ENCODE results near the gene KLHL3.

KLHL3 gene

DNA sequence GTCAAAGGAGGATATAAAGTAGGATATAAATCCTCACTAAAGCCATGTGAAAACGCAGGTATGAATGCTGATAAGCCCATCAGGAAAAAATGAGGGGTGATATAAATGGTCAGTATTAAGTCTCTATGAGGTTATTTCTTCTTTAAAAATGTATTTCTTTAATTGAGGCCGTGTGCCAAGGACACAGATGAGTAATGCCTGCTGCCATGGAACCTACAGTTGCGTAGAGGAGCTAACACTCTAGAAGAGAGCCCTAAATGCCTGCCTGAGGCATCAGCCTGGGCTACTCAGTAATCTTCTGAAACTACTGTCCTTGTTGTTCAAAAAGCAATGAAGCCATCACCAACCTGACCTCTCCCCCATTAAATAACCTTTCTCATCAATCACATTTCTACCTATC, 84.9 kb downstream of the KLHL3 start:
- Histone ChIP-seq H3K9me2 (replicated peaks; ENCODE audit: insufficient read depth, low read length) (no peaks in the 10 kb centered on the region), H4K20me1 (ENCODE audit: low read depth, low read length) (no peaks in the 10 kb centered on the region), H2AFZ (ENCODE audit: low read depth, low read length, severe bottlenecking) (no peak overlapping the region), H3K4me2 (ENCODE audit: low read depth, low read length, poor library complexity, severe bottlenecking) (no peak overlapping the region), H3K9me3 (ENCODE audit: insufficient read depth, low read length) (no peaks in the 10 kb centered on the region), H3K27ac (ENCODE audit: low read depth, low read length) (no peak overlapping the region), H3K36me3 (ENCODE audit: low read length) (no peaks in the 10 kb centered on the region), H3F3A (ENCODE audit: insufficient read depth) (no peaks in the 10 kb centered on the region), H3K9ac (ENCODE audit: low read length) (no peak overlapping the region), H3K79me2 (ENCODE audit: insufficient read depth, low read length) (no peaks in the 10 kb centered on the region), H3K4me3 (ENCODE audit: insufficient read depth, low read length, poor library complexity, severe bottlenecking) (no peak overlapping the region), H3K27me3 (ENCODE audit: low read length) (no peaks in the 10 kb centered on the region; the same call in 1 of the 2 replicates)
- TF ChIP-seq, protein P1, sequence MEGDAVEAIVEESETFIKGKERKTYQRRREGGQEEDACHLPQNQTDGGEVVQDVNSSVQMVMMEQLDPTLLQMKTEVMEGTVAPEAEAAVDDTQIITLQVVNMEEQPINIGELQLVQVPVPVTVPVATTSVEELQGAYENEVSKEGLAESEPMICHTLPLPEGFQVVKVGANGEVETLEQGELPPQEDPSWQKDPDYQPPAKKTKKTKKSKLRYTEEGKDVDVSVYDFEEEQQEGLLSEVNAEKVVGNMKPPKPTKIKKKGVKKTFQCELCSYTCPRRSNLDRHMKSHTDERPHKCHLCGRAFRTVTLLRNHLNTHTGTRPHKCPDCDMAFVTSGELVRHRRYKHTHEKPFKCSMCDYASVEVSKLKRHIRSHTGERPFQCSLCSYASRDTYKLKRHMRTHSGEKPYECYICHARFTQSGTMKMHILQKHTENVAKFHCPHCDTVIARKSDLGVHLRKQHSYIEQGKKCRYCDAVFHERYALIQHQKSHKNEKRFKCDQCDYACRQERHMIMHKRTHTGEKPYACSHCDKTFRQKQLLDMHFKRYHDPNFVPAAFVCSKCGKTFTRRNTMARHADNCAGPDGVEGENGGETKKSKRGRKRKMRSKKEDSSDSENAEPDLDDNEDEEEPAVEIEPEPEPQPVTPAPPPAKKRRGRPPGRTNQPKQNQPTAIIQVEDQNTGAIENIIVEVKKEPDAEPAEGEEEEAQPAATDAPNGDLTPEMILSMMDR (IDR thresholded peaks at IDR 0.05; ENCODE audit: insufficient read depth, low read length, poor library complexity, severe bottlenecking): no peak
- TF ChIP-seq EZH2phosphoT487 (conservative IDR thresholded peaks at IDR 0.05; ENCODE audit: low read length): no peak

DNA sequence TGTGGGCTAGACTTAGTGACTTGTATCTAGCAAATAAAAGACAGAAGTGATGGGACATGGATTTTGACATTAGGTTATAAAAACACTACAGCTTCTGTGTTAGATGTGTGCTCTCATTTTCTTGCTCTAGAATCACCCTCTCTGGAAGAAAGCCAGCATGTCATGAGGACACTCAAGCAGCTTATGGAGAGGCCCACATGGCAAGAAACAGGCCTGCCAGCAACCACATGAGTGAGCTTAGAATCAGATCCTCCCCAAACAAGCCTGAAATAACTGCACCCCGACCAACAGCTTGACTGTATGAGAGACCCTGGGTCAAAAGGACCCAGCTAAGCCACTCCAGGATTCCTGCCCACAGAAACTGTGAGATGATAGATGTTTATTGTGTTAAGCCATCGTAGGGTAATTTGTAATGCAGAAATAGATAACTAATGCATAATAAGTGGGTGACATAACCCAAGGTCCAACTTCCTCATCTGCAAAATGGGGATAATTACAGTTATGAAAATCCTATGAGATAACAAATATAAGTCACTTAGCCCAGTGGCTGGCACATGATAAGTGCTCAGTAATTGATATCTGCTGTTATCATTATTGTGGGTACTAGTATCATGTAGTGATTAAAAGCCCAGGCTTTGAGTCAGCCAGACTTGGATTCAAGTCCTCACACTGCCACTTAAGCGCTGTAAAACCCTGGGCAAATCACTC, 86.5 kb downstream of the KLHL3 start:
- H3K4me3 ChIP-seq (ENCODE audit: insufficient read depth, low read length, poor library complexity, severe bottlenecking): no peak overlapping the region
- no peak overlapping the region for H3K27ac ChIP-seq (ENCODE audit: low read depth, low read length)

DNA sequence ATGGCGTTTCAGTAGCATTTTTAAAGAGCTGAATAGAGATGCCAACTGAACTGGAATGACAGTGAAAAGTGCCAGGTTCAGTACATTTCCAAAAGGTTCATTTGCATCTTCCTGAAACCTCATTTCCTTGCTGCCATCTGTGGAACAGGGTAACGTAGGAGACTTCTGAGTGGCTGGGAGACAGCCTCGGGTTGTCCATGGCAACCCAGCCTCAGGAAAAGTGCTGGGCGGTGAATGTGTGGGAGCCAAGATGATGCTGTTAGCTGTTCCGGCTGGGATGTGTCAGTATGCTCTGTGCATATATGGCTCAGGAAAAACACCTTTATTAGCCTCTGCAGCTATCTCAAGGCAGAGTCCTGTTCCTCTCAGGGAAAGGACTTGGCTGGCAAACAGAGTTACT, 87.5 kb downstream of the KLHL3 start:
- Histone ChIP-seq H3K4me2 (ENCODE audit: low read depth, low read length, poor library complexity, severe bottlenecking) (no peak overlapping the region), H3K4me3 (ENCODE audit: insufficient read depth, low read length, poor library complexity, severe bottlenecking) (no peak overlapping the region), H3K9me3 (ENCODE audit: insufficient read depth, low read length) (no peaks in the 10 kb centered on the region), H3K9ac (ENCODE audit: low read length) (no peak overlapping the region), H2AFZ (ENCODE audit: low read depth, low read length, severe bottlenecking) (no peak overlapping the region), H3K9me2 (replicated peaks; ENCODE audit: insufficient read depth, low read length) (no peaks in the 10 kb centered on the region), H4K20me1 (ENCODE audit: low read depth, low read length) (no peaks in the 10 kb centered on the region), H3K27ac (ENCODE audit: low read depth, low read length) (no peak overlapping the region), H3K36me3 (ENCODE audit: low read length) (no peaks in the 10 kb centered on the region), H3K79me2 (ENCODE audit: insufficient read depth, low read length) (no peaks in the 10 kb centered on the region), H3K27me3 (ENCODE audit: low read length) (no peaks in the 10 kb centered on the region; the same call in 1 of the 2 replicates), H3F3A (ENCODE audit: insufficient read depth) (no peaks in the 10 kb centered on the region)
- no peak for TF ChIP-seq EZH2phosphoT487 (conservative IDR thresholded peaks at IDR 0.05; ENCODE audit: low read length)
- TF ChIP-seq, protein P1 (IDR thresholded peaks at IDR 0.05; ENCODE audit: insufficient read depth, low read length, poor library complexity, severe bottlenecking): no peak

More for the DNA sequence above, 86.5 kb downstream of the KLHL3 start:
- H3K9me3 ChIP-seq (ENCODE audit: insufficient read depth, low read length): no peaks in the 10 kb centered on the region
- H2AFZ ChIP-seq (ENCODE audit: low read depth, low read length, severe bottlenecking): no peak overlapping the region
- no peaks in the 10 kb centered on the region for H3K79me2 ChIP-seq (ENCODE audit: insufficient read depth, low read length)
- H3F3A ChIP-seq (ENCODE audit: insufficient read depth): no peaks in the 10 kb centered on the region
- no peak overlapping the region for H3K4me2 ChIP-seq (ENCODE audit: low read depth, low read length, poor library complexity, severe bottlenecking)
- no peak for TF ChIP-seq EZH2phosphoT487 (conservative IDR thresholded peaks at IDR 0.05; ENCODE audit: low read length)
- TF ChIP-seq, protein P1 (IDR thresholded peaks at IDR 0.05; ENCODE audit: insufficient read depth, low read length, poor library complexity, severe bottlenecking): no peak
- no peaks in the 10 kb centered on the region for H3K36me3 ChIP-seq (ENCODE audit: low read length)
- no peak overlapping the region for H3K9ac ChIP-seq (ENCODE audit: low read length)
- no peaks in the 10 kb centered on the region for H3K9me2 ChIP-seq (replicated peaks; ENCODE audit: insufficient read depth, low read length)
- H4K20me1 ChIP-seq (ENCODE audit: low read depth, low read length): no peaks in the 10 kb centered on the region
- no peaks in the 10 kb centered on the region; the same call in 1 of the 2 replicates for H3K27me3 ChIP-seq (ENCODE audit: low read length)
